ENCODE measurements around the gene RILP.

The RILP gene

DNA sequence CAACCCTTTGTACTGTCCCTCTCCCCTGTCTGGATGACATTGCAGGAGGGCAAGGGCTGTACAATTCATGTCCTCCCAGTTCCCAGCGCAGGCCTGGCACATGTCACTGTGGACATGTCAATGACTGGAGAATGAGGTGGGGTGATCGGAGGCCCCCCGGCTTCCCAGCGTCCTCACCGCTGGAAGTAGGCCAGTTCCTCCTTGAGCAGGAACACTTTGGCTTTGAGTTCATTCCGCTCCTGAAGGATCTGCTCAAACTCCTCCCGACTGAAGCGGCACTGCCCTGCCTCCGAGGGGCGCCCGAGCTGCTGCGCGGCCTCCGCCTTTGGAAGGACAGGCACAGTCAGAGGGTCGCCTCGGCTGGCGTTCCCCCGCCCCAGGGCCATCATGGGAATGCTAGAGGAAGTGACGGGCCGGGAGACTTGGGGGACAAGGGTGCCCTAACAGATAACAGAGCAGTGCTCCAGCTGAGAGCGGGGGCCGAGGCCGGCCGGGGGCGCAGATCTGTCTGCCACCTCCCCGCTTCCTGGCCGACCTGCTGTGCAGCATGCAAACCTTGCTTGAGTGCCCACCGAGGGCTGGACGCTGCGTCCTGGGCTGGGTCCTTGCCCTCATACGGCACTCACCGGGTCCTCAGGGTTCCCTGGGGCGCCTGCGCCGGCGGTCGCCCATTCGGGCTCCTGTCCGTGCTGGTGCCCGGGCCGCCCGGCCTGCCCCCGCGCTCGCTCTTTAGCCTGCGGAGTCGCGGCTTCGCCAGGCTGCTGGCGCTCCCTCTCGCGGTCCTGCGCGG is 1.3 kb downstream of the RILP start:
- DNase-seq (ENCODE audit: low read depth) = no peak

DNA sequence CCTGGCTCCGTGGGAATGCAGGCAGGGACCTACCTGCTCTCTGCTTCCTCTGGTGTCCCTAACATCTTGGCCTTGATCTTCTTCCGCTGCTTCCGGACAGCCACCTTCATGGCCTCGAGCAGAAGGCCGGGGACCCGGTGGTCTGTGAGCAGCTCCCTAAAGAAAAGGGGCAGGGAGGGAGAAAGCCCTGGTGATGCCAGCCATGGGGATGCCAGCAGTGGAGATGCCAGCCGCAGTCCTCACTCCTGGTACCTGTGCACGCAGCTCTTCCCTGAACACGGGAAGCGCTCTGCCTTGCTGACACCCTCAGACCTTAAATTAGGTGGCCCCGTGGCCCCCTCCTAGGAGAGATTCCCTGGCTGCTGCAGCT is 1.9 kb downstream of the RILP start:
- no peak for DNase-seq (ENCODE audit: low read depth)

DNA sequence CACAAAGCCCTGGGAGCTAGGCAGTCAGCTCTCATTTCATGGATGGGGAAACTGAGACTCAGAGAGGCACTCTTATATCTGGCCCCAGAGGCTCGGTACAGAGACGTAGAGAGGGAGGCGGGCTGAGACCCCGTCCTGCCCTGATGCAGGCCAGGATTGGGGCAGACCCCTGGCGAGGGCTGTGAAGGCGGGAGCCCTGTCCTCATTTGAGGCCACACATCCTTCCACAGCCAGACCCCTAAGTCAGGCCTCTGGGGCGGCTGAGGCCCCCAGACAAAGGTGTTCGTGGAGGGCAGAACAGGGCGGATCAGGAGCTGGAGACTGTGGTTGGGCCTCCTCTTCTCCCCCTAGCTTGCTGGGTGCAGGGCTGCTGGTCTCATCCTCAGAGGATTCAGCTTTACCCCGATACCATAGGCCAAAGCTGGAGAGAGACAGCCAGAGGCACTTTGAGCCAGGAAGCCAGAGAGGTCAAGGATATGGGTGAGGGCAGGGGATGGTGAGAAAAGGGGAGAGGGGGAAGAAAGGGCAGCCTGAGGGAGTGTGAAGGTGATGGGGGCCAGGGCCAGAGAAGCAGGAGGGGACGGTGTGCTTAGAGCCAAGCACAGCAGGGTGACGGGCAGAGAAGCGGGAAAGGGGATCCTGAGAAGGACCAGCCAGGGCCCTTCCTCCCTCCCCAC is 3.3 kb downstream of the RILP start:
- DNase-seq (ENCODE audit: low read depth) = no peak

DNA sequence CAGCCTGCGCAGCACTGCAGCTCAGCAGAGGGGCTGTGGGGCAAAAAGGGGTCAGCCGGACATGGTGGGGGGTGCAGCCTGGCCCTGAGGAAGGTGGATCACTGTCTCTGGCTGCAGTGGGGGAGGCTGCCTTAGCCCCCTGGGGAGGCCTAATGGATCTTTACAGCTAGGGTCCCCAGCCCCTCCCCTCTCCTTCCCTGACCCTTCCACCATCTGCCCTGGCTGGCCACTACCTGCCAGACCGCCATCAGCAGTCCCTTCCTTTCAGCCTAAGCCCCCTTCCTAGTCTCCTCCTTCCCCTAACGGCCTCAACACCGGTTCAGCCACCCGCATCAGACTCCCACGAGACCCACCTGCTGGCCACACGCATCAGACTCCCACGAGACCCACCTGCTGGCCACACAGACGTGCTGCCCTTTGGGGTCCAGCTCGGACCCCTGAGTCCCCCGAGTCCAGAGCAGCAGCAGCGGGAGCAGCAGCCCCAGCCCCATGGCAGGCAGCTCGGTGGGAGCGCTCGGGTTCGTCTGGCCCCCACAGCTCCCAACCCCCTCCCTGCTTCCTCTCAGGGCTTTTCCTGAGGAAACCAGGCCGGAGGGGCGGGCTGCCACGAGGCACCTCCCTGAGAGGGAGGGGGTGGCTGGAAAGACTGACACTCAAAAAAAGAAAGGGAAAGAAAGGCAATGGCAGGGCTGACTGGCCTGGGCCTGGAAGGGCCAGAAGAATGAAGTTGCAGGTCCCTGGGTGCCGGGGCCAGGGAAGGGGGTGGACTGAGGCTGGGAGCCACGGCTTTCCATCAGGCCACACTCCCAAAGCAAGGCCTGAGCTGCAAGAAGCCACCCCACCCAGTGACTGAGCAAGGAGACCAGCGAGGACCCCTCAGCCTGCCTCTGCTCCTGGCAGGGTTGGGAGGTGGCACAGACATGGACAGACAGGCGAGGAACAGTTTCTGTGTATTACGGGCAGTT is 4.2 kb downstream of the RILP start, which contains the start of gene SCARF1:
TSS of gene SCARF1 (minus strand) at position 526 of the 965 bp plus-strand sequence. CDS start at position 491, 35 bp downstream.
- no peak for DNase-seq (ENCODE audit: low read depth)

DNA sequence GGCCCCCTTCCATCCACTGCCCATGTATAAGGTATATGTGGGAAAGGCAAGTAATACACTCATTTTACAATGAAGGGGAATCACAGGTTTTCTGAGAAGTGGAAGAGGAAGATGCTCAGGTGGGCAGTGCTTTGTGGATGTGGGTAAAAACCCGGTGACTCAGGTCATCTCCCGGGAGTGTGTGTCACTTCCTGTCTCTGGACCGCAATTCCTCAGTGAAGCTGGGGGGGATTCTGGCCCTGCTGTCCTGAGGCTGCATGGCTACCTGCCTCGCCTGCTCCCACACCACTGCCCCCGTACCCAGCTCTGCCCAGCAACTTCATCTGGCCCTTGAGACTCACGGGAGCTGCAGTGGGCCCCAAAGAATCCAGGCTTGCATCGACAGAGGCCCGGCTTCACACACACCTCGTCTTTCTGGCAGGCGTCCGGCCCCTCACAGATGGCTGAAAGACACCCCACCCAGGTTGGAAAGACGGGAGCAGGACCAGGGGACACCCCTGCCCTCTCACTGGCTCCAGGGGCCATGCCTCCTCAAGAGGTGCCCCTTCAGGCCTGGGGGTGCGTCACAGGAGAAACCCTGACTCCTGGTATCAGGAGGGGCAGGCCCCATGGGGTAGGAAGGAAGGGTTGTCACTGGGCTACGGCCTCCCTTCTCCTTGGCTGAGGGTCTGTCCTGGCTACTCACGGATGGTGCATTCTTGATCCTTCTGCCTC is 5.0 kb downstream of the RILP start:
- no peak for DNase-seq (ENCODE audit: low read depth)

DNA sequence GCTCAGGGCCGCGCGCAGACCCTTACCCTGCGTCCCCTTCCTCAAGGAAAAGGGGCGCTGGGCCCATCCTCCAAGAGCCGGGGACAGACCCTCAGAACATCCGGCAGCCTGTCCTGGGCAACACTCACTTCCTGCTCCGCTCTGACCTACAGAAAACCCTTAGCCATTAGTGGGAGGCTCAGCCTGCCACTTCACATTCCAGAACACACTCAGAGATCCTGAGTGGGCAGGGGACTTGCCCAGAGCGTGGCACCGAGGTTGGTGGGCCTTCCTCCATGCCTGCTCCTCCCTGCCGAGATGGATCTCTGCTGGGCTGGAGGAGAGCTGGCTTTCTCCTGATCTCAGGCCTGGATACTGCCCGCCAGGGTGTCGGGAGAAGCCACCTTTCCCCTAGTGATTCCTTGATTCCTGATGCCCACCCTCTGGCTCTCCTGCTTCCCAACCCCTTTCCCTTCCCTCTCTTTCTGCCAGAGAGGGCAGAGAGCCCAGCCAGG is 5.6 kb downstream of the RILP start:
- DNase-seq (ENCODE audit: low read depth) = no peak

DNA sequence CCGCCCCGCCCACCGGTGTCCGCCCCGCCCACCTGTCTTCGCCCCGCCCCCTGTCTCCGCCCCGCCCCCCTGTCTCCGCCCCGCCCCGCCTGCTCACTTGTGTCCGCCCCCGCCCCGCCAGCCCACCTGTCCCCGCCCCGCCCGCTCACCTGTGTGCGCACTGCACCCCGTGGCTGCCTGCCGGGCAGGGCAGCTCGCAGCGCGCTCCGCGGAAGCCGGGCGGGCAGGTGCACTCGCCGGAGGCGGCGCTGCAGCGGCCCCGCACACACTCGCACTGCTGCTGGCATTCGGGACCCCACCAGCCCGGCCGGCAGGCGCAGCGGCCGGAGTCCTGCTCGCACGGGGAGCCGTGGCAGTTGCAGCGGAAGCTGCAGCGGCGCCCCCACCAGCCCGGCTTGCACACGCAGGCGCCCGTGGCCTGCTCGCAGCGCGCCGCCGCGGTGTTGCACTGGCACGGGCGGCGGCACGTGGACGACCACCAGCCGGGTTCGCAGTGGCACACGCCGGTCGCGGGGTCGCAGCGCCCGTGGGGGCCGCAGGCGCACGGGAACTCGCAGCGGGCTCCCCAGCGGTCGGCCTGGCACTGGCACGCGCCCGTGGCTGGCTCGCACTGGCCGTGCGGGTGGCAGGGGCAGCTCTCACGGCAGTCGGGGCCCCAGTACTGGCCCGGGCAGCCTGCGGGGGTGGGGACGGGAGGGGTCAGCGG is 6.2 kb downstream of the RILP start:
- peak; percentile 31 for DNase-seq (ENCODE audit: low read depth)

DNA sequence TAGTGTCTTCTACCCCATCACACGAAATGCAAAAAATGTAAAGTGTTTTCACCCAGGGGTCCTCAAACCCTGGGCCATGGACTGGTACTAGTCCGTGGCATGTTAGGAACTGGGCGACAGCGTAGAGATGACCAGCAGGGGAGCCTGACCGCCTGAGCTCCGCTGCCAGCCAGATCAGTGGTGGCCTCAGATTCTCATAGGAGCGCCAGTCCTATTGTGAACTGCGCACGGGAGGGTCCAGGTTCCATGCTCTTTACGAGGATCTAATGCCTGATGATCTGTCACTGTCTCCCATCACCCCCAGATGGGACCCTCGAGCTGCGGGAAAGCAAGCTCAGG is 8.6 kb downstream of the RILP start:
- DNase-seq (ENCODE audit: low read depth) = no peak

DNA sequence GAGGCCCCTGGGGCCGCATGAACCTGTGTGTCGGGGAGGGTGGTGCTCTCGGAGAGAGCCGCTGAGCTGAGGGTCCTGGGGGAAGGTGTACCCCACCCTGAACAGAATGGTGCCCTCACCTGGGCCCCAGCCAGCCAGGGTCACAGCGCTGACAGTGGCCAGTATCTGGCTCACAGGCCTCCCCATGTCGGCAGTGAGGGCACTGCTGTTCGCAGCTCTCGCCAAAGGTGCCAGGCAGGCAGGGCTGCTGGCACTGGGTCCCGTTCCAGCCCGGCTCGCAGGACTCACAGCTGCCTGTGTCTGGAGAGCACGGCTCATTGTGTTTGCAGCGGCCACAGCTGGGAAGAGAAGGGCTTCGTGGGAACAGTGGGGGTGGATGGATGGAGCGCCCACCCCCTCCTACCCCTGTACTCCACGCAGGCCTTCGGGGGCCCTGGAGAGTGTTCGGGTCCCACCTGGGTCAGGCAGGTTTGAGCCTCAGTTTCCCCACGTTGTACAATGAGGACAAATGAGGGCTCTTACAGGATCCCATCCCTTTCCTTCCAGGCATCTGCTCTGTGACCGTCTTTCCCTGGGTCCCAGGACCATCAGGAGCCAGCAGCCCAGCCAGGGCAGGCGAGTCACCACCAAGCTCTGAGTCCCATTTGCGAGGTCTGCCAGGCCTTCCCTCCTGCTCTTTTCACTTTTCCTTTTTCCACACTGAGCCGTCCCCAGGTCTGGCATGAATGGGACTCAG is 9.2 kb downstream of the RILP start:
- DNase-seq (ENCODE audit: low read depth) = no peak

DNA sequence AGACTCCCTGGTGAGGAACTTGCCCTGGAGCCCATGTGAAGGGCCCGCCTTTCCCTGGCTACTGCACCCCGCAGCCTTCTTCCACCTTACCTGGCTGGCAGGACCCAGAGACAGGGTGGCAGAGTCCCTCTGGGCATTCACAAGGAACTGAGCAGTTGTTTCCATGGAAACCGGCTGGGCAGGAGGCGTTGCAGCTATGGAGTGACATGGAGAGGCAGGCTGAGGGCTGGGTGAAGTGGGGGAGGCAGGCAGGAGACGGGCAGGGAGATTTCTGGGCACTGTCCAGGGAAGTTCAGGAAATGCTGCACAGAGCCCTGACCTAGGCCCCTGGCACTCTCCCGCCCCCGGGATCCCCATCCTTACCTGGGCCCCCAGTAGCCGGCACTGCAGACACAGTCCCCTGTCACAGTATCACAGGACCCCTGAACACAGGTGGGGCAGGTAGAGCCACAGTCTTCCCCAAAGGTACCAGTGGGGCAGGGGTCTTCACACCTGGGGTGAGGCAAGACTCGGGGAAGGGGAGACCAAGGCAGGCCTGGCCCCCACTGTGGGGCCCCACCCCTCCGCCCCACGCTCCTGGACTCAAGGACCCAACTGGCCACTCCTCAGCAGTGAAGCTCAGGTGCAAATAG is 10.0 kb downstream of the RILP start:
- no peak for DNase-seq (ENCODE audit: low read depth)

DNA sequence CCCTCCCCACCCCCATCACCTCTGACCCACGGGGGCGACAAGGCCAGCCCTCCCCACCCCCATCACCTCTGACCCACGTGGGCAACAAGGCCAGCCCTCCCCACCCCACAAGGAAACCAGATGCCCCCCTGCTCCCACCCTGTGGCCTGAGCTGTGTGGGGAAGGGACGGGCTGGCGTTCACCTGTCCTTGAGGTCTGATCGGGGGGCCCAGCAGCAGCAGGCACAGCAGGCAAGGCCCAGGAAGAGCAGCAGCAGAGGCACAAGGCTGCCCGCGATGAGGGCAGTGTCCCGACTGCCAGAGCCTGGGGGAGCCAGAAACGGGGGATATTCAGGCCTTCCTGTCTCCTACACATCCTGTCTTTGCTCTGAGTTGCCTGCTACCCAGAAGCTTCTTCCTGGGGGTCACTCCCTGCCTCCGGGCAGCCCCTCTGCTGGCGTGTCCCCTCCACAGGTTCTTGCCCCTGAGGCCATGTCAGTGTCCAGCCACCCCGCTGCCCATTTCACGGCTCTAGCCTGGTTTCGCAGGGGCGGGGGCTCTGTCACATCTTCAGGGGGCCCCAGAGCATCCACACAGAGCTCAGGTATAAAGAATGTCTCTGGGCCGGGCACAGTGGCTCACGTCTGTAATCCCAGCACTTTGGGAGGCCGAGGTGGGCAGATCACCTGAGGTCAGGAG is 10.9 kb downstream of the RILP start:
- no peak for DNase-seq (ENCODE audit: low read depth)

DNA sequence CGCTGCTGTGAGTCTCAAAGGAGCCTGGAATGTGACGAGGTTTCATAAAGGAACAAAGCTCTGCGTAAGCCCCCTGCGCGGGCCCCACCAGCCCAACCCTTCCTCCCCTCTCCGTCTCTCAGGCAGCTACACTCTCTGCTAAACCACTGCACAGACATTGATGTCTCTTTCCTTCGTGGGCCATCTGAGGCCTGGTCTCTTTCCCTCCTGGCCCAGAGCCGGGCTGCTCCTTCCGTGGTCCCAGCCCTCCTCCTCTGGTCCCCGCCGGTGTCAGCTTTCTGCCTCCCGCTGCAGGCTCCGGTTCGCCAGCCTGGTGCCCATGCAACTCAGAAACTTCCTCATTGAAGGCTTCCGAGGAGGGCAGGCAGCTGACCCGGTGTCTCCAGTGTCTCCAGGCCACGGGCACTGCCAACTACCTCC is 11.5 kb downstream of the RILP start:
- no peak for DNase-seq (ENCODE audit: low read depth)

DNA sequence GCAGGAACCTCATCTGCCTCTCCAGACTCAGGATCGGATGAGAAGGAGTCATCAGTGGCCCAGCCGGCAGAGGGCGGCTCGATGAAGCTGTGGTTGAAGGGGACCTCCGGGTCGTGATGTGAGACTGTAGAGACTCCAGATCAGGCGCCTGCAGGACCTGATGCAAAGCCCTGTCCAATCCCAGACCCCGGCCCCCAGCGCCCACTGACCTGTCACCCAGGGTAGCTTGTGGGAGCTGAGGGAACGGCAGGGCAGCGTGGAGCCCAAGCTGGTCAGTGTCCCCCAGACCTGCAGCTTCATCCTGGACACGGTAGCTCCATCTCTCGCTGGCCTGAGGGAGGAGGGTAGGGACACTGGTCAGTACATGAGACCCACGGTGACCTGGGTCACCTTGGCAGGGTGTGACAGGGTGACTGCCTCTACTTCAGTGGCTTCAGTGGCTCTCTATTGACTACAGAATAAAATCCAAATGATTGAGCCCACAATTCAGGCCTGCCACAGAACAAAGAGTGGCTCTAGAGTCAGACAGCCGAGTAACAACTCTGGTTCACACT is 12.9 kb downstream of the RILP start:
- DNase-seq (ENCODE audit: low read depth) = no peak

DNA sequence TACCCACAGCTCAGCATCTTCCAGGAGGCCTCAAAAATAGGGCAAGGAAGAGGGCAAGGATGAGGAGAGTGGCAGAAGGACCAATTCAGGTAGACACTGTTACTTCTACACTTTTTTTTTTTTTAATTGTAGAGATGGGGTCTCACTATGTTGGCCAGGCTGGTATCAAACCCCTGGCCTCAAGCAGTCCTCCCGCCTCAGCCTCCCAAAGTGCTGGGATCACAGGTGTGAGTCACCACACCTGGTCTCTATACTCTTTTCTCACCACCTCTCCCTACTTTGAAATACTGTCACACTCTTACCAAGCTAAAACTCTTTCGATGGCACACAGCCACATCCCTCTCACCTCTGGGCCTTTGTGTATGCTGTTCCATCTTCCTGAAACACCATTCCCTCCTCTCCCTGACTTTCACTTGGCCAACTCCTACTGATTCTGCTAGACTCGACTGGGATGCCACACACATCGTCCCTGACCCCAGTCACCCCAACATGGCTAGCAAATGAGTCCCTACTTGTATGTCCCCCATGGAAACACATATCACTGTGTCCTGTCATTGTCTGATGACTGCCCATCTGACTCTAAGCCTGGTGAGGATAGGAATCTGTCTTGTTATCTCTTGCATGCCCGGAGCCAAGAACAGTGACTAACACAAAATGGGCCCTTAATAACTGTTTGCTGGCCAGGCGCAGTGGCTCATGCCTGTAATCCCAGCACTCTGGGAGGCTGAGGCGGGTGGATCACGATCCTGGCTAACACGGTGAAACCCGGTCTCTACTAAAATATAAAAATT is 13.8 kb downstream of the RILP start:
- no peak for DNase-seq (ENCODE audit: low read depth)

DNA sequence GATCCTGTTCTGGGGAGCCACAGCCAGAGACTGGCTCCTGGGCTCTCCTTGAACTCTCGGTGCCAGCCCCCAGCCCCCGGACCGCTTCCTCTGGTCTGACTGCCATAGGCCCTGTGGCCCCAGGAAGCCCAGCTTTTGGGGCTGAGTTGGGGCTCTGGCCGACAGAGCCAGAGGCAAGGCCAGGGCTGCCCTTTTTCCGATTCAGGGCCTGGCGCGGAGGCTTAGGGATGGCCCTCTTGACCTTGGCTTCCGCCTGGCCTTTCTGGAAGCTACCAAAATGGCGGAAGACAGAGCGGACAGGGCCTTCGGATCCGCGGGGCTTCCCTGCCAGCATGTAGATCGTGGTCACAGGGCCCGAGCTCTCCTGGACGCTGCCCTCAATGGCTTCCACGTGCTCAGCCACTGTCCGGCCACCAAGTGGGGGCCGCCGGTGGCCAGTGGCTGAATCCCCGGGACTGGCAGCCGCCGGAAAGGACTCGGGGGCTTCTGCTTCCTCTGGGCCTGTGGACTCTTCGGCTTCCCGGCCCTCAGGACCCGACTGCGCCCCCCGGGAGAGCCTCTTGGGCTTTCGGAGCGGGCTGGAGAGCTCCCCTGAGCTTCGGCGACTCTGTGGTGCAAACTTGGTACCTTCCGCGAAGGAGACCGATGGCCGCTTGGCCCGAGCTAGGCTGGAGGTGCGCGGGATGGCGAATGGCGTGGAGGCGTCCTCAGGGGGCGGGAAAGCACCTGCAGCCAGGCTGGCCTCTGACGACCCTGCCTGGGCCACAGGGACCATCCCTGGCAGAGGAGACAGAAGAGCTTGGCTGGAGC is 14.6 kb downstream of the RILP start:
- DNase-seq (ENCODE audit: low read depth) = no peak

DNA sequence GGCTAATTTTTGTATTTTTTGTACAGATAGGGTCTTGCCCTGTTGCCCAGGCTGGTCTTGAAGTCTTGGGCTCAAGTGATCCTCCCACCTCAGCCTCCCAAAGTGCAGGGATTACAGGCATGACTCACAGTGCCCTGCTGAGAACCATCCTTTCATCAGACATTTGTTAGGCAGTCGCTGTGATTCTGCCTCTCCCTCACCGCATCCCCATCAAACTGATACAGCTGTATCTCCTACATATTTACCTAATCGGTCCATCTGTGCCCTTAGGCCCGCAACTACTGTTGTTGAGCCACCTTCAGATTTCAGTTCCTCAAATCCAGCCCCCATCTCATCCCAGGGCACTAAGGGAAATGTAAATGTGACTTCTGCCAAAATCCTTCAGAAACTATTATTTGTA is 19.0 kb downstream of the RILP start:
- no peak for DNase-seq (ENCODE audit: low read depth)
